Kidney capillary endothelial cell (primary cell): ENCODE results near the gene ANKEF1.
"Not testable (repeated sequence)": the region's sequence is repeated elsewhere in the genome, so short reads cannot be mapped to it uniquely, and the experiment has no call there.

ENCODE experiments used
- DNase-seq: peaks from one replicate; pipeline ENCODE4 v3.0.0-alpha.2; 2018; ENCODE audit warnings: low spot score

ANKEF1 gene

GRCh38 chr20:10034717-10035571 lies at the start of gene ANKEF1:
Gene ANKEF1, plus strand, starts transcription at chr20:10034987. Its CDS starts 3,315 bp downstream, at chr20:10038302.
- peak; percentile 47 for DNase-seq

- DNase-seq: no peak
Measured at GRCh38 chr20:9985281-9985680, 49.5 kb upstream of the ANKEF1 start.

- no peak for DNase-seq
Measured at GRCh38 chr20:9985773-9986172, 49.0 kb upstream of the ANKEF1 start.

GRCh38 chr20:9989066-9989724 lies 45.6 kb upstream of the ANKEF1 start:
- DNase-seq: no peak

GRCh38 chr20:9993137-9993536 lies 41.6 kb upstream of the ANKEF1 start:
- no peak for DNase-seq

GRCh38 chr20:9994676-9995075 lies 40.1 kb upstream of the ANKEF1 start:
- no peak for DNase-seq

GRCh38 chr20:9995510-9996272 lies 39.1 kb upstream of the ANKEF1 start:
- DNase-seq: no peak

- no peak for DNase-seq
Measured at GRCh38 chr20:9996944-9997343, 37.8 kb upstream of the ANKEF1 start.

GRCh38 chr20:9999645-10000044 lies 35.1 kb upstream of the ANKEF1 start:
- no peak for DNase-seq

- no peak for DNase-seq
Measured at GRCh38 chr20:10002866-10003265, 31.9 kb upstream of the ANKEF1 start.

GRCh38 chr20:10004900-10005299 lies 29.9 kb upstream of the ANKEF1 start:
- no peak for DNase-seq

- no peak for DNase-seq
Measured at GRCh38 chr20:10005885-10006284, 28.9 kb upstream of the ANKEF1 start.

GRCh38 chr20:10006447-10007090 lies 28.2 kb upstream of the ANKEF1 start:
- no peak for DNase-seq

GRCh38 chr20:10007158-10007557 lies 27.6 kb upstream of the ANKEF1 start:
- DNase-seq: no peak

GRCh38 chr20:10007747-10008146 lies 27.0 kb upstream of the ANKEF1 start:
- no peak for DNase-seq

- no peak for DNase-seq
Measured at GRCh38 chr20:10012464-10012863, 22.3 kb upstream of the ANKEF1 start.

- no peak for DNase-seq
Measured at GRCh38 chr20:10014431-10014830, 20.4 kb upstream of the ANKEF1 start.

- no peak for DNase-seq
Measured at GRCh38 chr20:10020937-10021336, 13.8 kb upstream of the ANKEF1 start.

GRCh38 chr20:10022625-10023024 lies 12.2 kb upstream of the ANKEF1 start:
- no peak for DNase-seq

- no peak for DNase-seq
Measured at GRCh38 chr20:10023911-10024310, 10.9 kb upstream of the ANKEF1 start.

- not testable (repeated sequence) for DNase-seq
Measured at GRCh38 chr20:10031451-10032215, 3.2 kb upstream of the ANKEF1 start.
